ENCODE data around the gene DNAJA3.

- TF ChIP-seq, protein P1, sequence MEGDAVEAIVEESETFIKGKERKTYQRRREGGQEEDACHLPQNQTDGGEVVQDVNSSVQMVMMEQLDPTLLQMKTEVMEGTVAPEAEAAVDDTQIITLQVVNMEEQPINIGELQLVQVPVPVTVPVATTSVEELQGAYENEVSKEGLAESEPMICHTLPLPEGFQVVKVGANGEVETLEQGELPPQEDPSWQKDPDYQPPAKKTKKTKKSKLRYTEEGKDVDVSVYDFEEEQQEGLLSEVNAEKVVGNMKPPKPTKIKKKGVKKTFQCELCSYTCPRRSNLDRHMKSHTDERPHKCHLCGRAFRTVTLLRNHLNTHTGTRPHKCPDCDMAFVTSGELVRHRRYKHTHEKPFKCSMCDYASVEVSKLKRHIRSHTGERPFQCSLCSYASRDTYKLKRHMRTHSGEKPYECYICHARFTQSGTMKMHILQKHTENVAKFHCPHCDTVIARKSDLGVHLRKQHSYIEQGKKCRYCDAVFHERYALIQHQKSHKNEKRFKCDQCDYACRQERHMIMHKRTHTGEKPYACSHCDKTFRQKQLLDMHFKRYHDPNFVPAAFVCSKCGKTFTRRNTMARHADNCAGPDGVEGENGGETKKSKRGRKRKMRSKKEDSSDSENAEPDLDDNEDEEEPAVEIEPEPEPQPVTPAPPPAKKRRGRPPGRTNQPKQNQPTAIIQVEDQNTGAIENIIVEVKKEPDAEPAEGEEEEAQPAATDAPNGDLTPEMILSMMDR (IDR thresholded peaks at IDR 0.05), result no peak
- no peak for TF ChIP-seq POLR2A (IDR thresholded peaks at IDR 0.05)
Measured at GRCh38 chr16:4410335-4411075, 15.2 kb upstream of the DNAJA3 start.

Measured in Peyer's patch (tissue), 4 donors.